ENCODE results near the gene RPS27L.
"Not testable (repeated sequence)": the region's sequence is repeated elsewhere in the genome, so short reads cannot be mapped to it uniquely, and the experiment has no call there.

RPS27L gene

DNA sequence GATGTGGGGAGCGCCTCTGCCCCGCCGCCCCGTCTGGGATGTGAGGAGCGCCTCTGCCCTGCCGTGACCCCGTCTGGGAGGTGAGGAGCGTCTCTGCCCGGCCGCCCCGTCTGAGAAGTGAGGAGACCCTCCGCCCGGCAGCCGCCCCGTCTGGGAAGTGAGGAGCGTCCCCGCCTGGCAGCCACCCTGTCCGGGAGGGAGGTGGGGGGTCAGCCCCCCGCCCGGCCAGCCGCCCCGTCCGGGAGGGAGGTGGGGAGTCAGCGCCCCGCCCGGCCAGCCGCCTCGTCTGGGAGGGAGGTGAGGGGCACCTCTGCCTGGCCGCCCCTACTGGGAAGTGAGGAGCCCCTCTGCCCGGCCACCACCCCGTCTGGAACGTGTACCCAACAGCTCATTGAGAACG lies 58.4 kb downstream of the RPS27L start:
- not testable (repeated sequence) for DNase-seq (ENCODE audit: low read depth in 2 of 2)

Data from stimulated activated CD8-positive, alpha-beta memory T cell treated with anti-CD3 and anti-CD28 coated beads, Interleukin-7, amount 100 ng/mL, for 1 hour (primary cell).